ENCODE results near the gene CTIF. TPM values are rescaled to one million over a fixed set of nuclear protein-coding genes. Genes with fewer than 3 reads are reported as not detected.

CTIF gene
- polyA plus RNA-seq, 1 donor from 2014 or later: 50.2 TPM

- Histone ChIP-seq H3K4me2 (ENCODE audit: low read length) (no peak overlapping the region), H3K4me3 (ENCODE audit: low read length) (no peak overlapping the region), H3K9ac (ENCODE audit: low read length) (no peak overlapping the region), H3K27ac (ENCODE audit: low read length) (no peak overlapping the region), H3K27me3 (ENCODE audit: insufficient read depth, low read depth, low read length) (no peaks in the 10 kb centered on the region), H3K9me2 (ENCODE audit: insufficient read depth, low read length) (no peaks in the 10 kb centered on the region), H3F3A (ENCODE audit: insufficient read depth, low read length, poor library complexity, severe bottlenecking) (no peaks in the 10 kb centered on the region), H3K36me3 (ENCODE audit: insufficient read depth, low read length) (no peaks in the 10 kb centered on the region), H3K79me2 (replicated peaks; ENCODE audit: insufficient read depth, low read length) (no peaks in the 10 kb centered on the region), H2AFZ (ENCODE audit: low read depth, low read length) (no peak overlapping the region), H3K9me3 (ENCODE audit: low read length) (peaks cover 4% of the 10 kb centered on the region), H4K20me1 (ENCODE audit: insufficient read depth) (no peaks in the 10 kb centered on the region)
- no peak for TF ChIP-seq MXI1 (conservative IDR thresholded peaks at IDR 0.05; ENCODE audit: poor library complexity, severe bottlenecking)
- no peak for TF ChIP-seq POLR2AphosphoS5 (IDR thresholded peaks at IDR 0.05)
- no peak for TF ChIP-seq RAD21 (conservative IDR thresholded peaks at IDR 0.05)
- TF ChIP-seq TAF1 (IDR thresholded peaks at IDR 0.05; ENCODE audit: low read depth): no peak
- TF ChIP-seq CTCF (IDR thresholded peaks at IDR 0.05; ENCODE audit: poor library complexity, severe bottlenecking): no peak
- TF ChIP-seq EZH2 (IDR thresholded peaks at IDR 0.05; ENCODE audit: borderline replicate concordance, insufficient read depth, low read length, poor library complexity, severe bottlenecking): no peak
- TF ChIP-seq REST (IDR thresholded peaks at IDR 0.05; ENCODE audit: borderline replicate concordance): no peak
- TF ChIP-seq EP300 (conservative IDR thresholded peaks at IDR 0.05; ENCODE audit: poor library complexity, severe bottlenecking): no peak
- TF ChIP-seq SMC3 (conservative IDR thresholded peaks at IDR 0.05; ENCODE audit: poor library complexity): no peak
These were observed 343.5 kb downstream of the CTIF start for GRCh38 chr18:48882379-48882778.

GRCh38 chr18:48884306-48884705 lies 345.5 kb downstream of the CTIF start:
- Histone ChIP-seq H3K4me3 (ENCODE audit: low read length) (no peak overlapping the region), H3K9ac (ENCODE audit: low read length) (no peak overlapping the region), H3F3A (ENCODE audit: insufficient read depth, low read length, poor library complexity, severe bottlenecking) (no peaks in the 10 kb centered on the region), H3K4me2 (ENCODE audit: low read length) (no peak overlapping the region), H4K20me1 (ENCODE audit: insufficient read depth) (no peaks in the 10 kb centered on the region), H3K9me3 (ENCODE audit: low read length) (peaks cover 4% of the 10 kb centered on the region), H3K27me3 (ENCODE audit: insufficient read depth, low read depth, low read length) (no peaks in the 10 kb centered on the region), H3K27ac (ENCODE audit: low read length) (no peak overlapping the region), H3K36me3 (ENCODE audit: insufficient read depth, low read length) (no peaks in the 10 kb centered on the region), H3K9me2 (ENCODE audit: insufficient read depth, low read length) (no peaks in the 10 kb centered on the region), H3K79me2 (replicated peaks; ENCODE audit: insufficient read depth, low read length) (no peaks in the 10 kb centered on the region), H2AFZ (ENCODE audit: low read depth, low read length) (no peak overlapping the region)
- no peak for TF ChIP-seq SMC3 (conservative IDR thresholded peaks at IDR 0.05; ENCODE audit: poor library complexity)
- TF ChIP-seq EP300 (conservative IDR thresholded peaks at IDR 0.05; ENCODE audit: poor library complexity, severe bottlenecking): no peak
- TF ChIP-seq POLR2AphosphoS5 (IDR thresholded peaks at IDR 0.05): no peak
- no peak for TF ChIP-seq EZH2 (IDR thresholded peaks at IDR 0.05; ENCODE audit: borderline replicate concordance, insufficient read depth, low read length, poor library complexity, severe bottlenecking)
- no peak for TF ChIP-seq RAD21 (conservative IDR thresholded peaks at IDR 0.05)
- no peak for TF ChIP-seq TAF1 (IDR thresholded peaks at IDR 0.05; ENCODE audit: low read depth)
- no peak for TF ChIP-seq CTCF (IDR thresholded peaks at IDR 0.05; ENCODE audit: poor library complexity, severe bottlenecking)
- TF ChIP-seq REST (IDR thresholded peaks at IDR 0.05; ENCODE audit: borderline replicate concordance): no peak
- TF ChIP-seq MXI1 (conservative IDR thresholded peaks at IDR 0.05; ENCODE audit: poor library complexity, severe bottlenecking): no peak

Measured in neural cell (in vitro differentiated cells).